OCI-LY3 (cell line): ENCODE measurements around the gene LEMD3.

ENCODE experiments used
- H2AFZ ChIP-seq: fragments of 200-600, 300-600 bp; shearing (Covaris generic); 2 replicates; pipeline ENCODE4 v1.6.0; 2014; ENCODE audit warnings: antibody characterized with exemption, low read depth, low read length
- H3K27ac ChIP-seq: fragments of 200-600, 300-600 bp; sonication (generic); 2 replicates; pipeline ENCODE4 v1.5.1; 2014; ENCODE audit warnings: mild to moderate bottlenecking, low read length, moderate library complexity, mixed read lengths
- H3K27me3 ChIP-seq: fragments of 200-600, 300-600 bp; sonication (generic); 2 replicates; pipeline ENCODE4 v1.6.1; 2014; ENCODE audit warnings: low read depth, low read length, mixed read lengths
- H3K36me3 ChIP-seq: fragments of 200-600, 300-600 bp; sonication (generic); replicated peaks from 2 replicates; pipeline ENCODE3; 2014; ENCODE audit warnings: low read depth, low read length, mixed read lengths
- H3K4me1 ChIP-seq: fragments of 300-600, 200-600 bp; sonication (generic); 2 replicates; pipeline ENCODE4 v1.6.1; 2014; ENCODE audit warnings: low read length, mixed read lengths
- H3K4me2 ChIP-seq: fragments of 200-600, 300-600 bp; sonication (generic); 2 replicates; pipeline ENCODE4 v1.6.1; 2014; ENCODE audit warnings: low read length, mixed read lengths
- H3K4me3 ChIP-seq: fragments of 300-600, 200-600 bp; sonication (generic); 2 replicates; pipeline ENCODE4 v1.5.1; 2014; ENCODE audit warnings: antibody characterized with exemption, mild to moderate bottlenecking, low read length, moderate library complexity
- H3K79me2 ChIP-seq: fragments of 300-600, 200-600 bp; shearing (Covaris generic); 2 replicates; pipeline ENCODE4 v1.6.1; 2014; ENCODE audit warnings: mild to moderate bottlenecking, low read length, mixed read lengths
- H3K9ac ChIP-seq: fragments of 300-600, 200-600 bp; shearing (Covaris generic); 2 replicates; pipeline ENCODE4 v1.6.0; 2014; ENCODE audit warnings: mild to moderate bottlenecking, low read length, moderate library complexity
- H3K9me3 ChIP-seq: fragments of 200-600, 300-600 bp; shearing (Covaris generic); 2 replicates; pipeline ENCODE4 v1.6.1; 2014; ENCODE audit warnings: low read length, mixed read lengths; ENCODE audit not compliant: insufficient read depth
- H4K20me1 ChIP-seq: fragments of 200-600, 300-600 bp; sonication (generic); 2 replicates; pipeline ENCODE4 v1.6.1; 2016; ENCODE audit warnings: low read length, mixed read lengths; ENCODE audit not compliant: insufficient read depth
- EZH2phosphoT487 ChIP-seq: fragments of 200-600 bp; shearing (Covaris generic); IDR thresholded peaks from 2 replicates; pipeline ENCODE4 v1.6.1; 2018; ENCODE audit warnings: antibody characterized with exemption, mixed run types, low read depth
- TF ChIP-seq, protein P1 (sequence below): fragments of 200-600, 300-600 bp; sonication (generic); IDR thresholded peaks from 2 replicates; pipeline ENCODE4 v1.5.1; 2014; ENCODE audit warnings: antibody characterized with exemption, low read length, low read depth

Gene LEMD3

DNA sequence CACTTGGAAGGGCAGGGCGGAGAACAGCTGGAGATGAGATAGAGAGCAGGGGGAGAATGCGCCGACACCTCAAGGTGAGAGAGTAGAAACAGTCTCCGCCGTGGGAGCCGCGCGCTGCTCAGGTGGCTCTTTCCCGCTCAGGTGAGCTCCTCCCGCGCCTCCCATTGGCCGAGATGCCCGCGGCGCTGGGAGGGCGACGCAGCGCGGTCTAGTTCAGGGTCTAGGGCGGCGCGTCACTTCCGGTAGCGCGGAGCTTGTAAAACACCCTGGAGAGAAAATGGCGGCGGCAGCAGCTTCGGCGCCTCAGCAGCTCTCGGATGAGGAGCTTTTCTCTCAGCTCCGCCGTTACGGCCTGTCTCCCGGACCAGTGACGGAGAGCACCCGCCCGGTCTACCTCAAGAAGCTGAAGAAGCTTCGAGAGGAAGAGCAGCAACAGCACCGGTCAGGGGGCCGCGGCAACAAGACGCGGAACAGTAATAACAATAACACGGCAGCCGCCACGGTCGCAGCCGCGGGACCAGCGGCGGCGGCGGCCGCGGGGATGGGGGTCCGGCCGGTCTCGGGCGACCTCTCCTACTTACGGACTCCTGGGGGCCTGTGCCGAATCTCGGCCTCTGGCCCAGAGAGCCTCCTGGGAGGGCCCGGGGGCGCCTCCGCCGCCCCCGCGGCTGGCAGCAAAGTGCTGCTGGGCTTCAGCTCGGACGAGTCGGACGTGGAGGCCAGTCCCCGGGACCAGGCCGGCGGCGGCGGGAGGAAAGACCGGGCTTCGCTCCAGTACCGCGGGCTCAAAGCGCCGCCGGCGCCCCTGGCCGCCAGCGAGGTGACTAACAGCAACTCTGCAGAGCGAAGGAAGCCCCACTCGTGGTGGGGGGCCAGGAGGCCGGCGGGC is at the start of gene LEMD3:
LEMD3 (plus strand) TSS at position 264 of the 889 bp plus-strand sequence; CDS start at position 278, 14 bp downstream.
- Histone ChIP-seq H3K4me2 (peak within 1 kb of the TSS; percentile 98), H3K27ac (peak within 1 kb of the TSS; percentile 66), H3K4me3 (peak within 1 kb of the TSS; percentile 87), H2AFZ (peak within 1 kb of the TSS; percentile 96), H3K9ac (peak within 1 kb of the TSS; percentile 87), H3K36me3 (peaks cover 21% of the 10 kb centered on the region), H3K79me2 (peaks cover 55% of the 10 kb centered on the region), H3K4me1 (peaks cover 37% of the 10 kb centered on the region), H3K27me3 (no peaks in the 10 kb centered on the region), H3K9me3 (no peaks in the 10 kb centered on the region), H4K20me1 (peaks cover 43% of the 10 kb centered on the region)
- TF ChIP-seq, protein P1, sequence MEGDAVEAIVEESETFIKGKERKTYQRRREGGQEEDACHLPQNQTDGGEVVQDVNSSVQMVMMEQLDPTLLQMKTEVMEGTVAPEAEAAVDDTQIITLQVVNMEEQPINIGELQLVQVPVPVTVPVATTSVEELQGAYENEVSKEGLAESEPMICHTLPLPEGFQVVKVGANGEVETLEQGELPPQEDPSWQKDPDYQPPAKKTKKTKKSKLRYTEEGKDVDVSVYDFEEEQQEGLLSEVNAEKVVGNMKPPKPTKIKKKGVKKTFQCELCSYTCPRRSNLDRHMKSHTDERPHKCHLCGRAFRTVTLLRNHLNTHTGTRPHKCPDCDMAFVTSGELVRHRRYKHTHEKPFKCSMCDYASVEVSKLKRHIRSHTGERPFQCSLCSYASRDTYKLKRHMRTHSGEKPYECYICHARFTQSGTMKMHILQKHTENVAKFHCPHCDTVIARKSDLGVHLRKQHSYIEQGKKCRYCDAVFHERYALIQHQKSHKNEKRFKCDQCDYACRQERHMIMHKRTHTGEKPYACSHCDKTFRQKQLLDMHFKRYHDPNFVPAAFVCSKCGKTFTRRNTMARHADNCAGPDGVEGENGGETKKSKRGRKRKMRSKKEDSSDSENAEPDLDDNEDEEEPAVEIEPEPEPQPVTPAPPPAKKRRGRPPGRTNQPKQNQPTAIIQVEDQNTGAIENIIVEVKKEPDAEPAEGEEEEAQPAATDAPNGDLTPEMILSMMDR, result no peak
- no peak for TF ChIP-seq EZH2phosphoT487

DNA sequence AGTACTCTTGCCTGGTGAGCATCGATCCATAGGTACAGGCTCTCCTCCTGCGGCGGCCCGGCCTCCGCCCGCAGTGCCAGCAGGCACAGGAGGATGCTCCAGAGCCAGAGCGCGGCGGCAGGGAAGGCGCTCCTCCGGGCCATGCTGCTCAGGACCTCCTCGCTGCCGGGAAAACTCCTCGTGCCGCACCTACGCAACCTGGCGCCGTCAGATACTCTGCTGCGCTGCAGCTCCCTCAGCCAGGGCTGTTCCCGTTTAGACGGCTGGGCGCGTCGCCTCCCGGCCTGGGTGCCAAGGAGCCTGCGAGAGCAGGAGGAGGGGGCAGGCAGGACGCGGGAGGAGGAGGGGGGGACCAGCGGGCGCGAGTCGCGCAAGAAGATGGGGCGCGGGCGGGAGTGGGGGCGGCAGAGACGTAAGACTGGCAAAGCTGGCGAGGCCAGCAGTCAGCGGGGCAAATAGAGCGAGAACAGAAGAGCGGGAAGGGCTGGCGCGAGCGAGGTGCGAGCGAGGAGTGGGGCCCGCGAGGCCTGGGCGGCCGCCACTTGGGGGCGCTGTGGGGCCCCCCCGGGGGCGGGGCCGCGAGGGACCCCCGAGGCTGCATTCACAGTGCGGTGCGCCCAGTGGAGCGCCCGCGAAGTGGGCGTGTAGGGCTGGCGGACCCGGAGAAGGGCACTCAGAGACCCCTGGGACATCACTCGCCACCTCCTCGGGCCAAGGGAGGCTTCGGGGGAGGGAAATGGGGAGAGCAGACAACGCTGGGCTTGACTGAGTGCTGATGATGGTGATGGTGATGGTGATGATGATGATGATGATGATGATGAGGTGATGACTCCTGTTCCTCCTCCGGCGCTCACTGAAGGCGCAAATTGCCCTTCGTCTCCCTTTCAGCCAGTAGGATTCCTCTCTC is 48.1 kb upstream of the LEMD3 start, which contains the start of gene WIF1:
WIF1 (minus strand) TSS at position 257 of the 907 bp plus-strand sequence; CDS start at position 143, 114 bp downstream.
- no peak within 1 kb of the TSS for H3K4me2 ChIP-seq
- no peaks in the 10 kb centered on the region for H3K79me2 ChIP-seq
- H3K9ac ChIP-seq, result no peak within 1 kb of the TSS
- H3K36me3 ChIP-seq, result no peaks in the 10 kb centered on the region
- no peak for TF ChIP-seq EZH2phosphoT487
- TF ChIP-seq, protein P1, result peak; percentile 23
- H3K9me3 ChIP-seq, result no peaks in the 10 kb centered on the region
- no peaks in the 10 kb centered on the region for H4K20me1 ChIP-seq
- peaks cover 8% of the 10 kb centered on the region for H3K4me1 ChIP-seq
- peaks cover 29% of the 10 kb centered on the region for H3K27me3 ChIP-seq
- no peak within 1 kb of the TSS for H3K4me3 ChIP-seq
- H3K27ac ChIP-seq, result no peak within 1 kb of the TSS
- no peak within 1 kb of the TSS for H2AFZ ChIP-seq

DNA sequence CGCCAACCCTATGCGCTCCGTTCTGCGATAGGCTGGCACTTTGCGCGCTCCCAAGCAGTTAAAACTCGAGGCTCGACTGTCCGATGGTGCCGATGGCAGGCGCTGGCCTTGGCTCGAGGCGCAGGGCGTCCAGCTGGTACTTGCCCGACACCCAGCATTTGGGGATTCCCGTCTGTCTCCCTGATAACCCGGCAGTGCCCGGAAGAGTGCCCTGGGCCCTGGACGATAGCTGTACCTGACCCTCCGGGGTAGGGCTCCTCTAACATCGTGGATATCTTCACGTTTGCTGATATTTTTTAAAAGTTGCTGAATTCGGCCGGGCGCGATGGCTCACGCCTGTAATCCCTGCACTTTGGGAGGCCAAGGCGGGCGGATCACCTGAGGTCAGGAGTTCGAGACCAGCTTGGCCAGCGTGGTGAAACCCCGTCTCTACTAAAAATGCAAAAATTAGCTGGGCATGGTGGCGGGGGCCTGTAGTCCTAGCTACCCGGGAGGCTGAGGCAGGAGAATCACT is 47.4 kb upstream of the LEMD3 start:
- H3K9me3 ChIP-seq, result no peaks in the 10 kb centered on the region
- H4K20me1 ChIP-seq, result no peaks in the 10 kb centered on the region
- H3K4me1 ChIP-seq, result peaks cover 8% of the 10 kb centered on the region
- peaks cover 36% of the 10 kb centered on the region for H3K27me3 ChIP-seq
- no peak overlapping the region for H2AFZ ChIP-seq
- no peak for TF ChIP-seq EZH2phosphoT487
- TF ChIP-seq, protein P1, result no peak
- H3K27ac ChIP-seq, result no peak overlapping the region
- H3K9ac ChIP-seq, result no peak overlapping the region
- H3K36me3 ChIP-seq, result no peaks in the 10 kb centered on the region
- H3K4me2 ChIP-seq, result no peak overlapping the region
- H3K79me2 ChIP-seq, result no peaks in the 10 kb centered on the region
- H3K4me3 ChIP-seq, result no peak overlapping the region
